Upper lobe of left lung (tissue), 6 donors: ENCODE results near the gene PHF21B. TPM values are rescaled to one million over a fixed set of nuclear protein-coding genes. Genes with fewer than 3 reads are reported as not detected.
"Not testable (repeated sequence)": the region's sequence is repeated elsewhere in the genome, so short reads cannot be mapped to it uniquely, and the experiment has no call there.

Source experiments
- ATAC-seq, 2 donors: fragments of 200-7000 bp; cut with Tn5 transposase; one replicate each; pipeline ENCODE4 v1.9.1; 2022; ENCODE audit warnings: mild to moderate bottlenecking in 2 of 2, moderate library complexity in 2 of 2; ENCODE audit not compliant: low FRiP score in 2 of 2
- DNase-seq, 2 donors: peaks; one replicate each; pipeline ENCODE4 v3.0.0-alpha.2; 2019 to 2020
- H3K27ac ChIP-seq, 4 donors: fragments of 200-600 bp; sonication (generic); one replicate each; pipeline ENCODE4 v1.5.1; 2016 to 2019
- H3K27me3 ChIP-seq, 4 donors: fragments of 200-600 bp; sonication (generic); one replicate each; pipeline ENCODE4 v1.5.1; 2017 to 2019
- H3K36me3 ChIP-seq, 4 donors: fragments of 200-600 bp; sonication (generic); one replicate each; pipeline ENCODE4 v1.5.1; 2016 to 2019
- H3K4me1 ChIP-seq, 4 donors: fragments of 200-600 bp; sonication (generic); one replicate each; pipeline ENCODE4 v1.5.1; 2018 to 2019
- H3K4me3 ChIP-seq, 4 donors: fragments of 200-600 bp; sonication (generic); one replicate each; pipeline ENCODE4 v1.5.1; 2017 to 2019; ENCODE audit warnings: mild to moderate bottlenecking in 2 of 4, moderate library complexity in 1 of 4
- H3K9me3 ChIP-seq, 4 donors: fragments of 200-600 bp; sonication (generic); one replicate each; pipeline ENCODE4 v1.5.1; 2018 to 2019
- CTCF ChIP-seq, 6 experiments: fragments of 450-650 bp in 4 of 6; fragments of 200-600 bp in 2 of 6; sonication (generic) in 2 of 6; IDR thresholded peaks; one replicate each; pipeline ENCODE4 v1.5.1; 2016 to 2019; ENCODE audit warnings: antibody characterized with exemption in 6 of 6
- EP300 ChIP-seq, 4 donors: sonication (generic); formaldehyde crosslinking; IDR thresholded peaks; one replicate each; pipeline ENCODE4 v1.5.1; 2017; ENCODE audit warnings: antibody characterized with exemption in 4 of 4, control low read depth in 2 of 4
- POLR2A ChIP-seq, 4 donors: fragments of 450-650 bp; IDR thresholded peaks; one replicate each; pipeline ENCODE4 v1.5.1; 2016 to 2017; ENCODE audit warnings: antibody characterized with exemption in 4 of 4, mild to moderate bottlenecking in 2 of 4
- POLR2AphosphoS5 ChIP-seq, 2 donors: sonication (generic); formaldehyde crosslinking; IDR thresholded peaks; one replicate each; pipeline ENCODE4 v1.5.1; 2017; ENCODE audit warnings: antibody characterized with exemption in 2 of 2
- WGBS, 2 donors: methylation state at CpG; one replicate each; pipeline ENCODE4 v1.1.5; 2017 to 2018; 5-methylcytosine and 5-hydroxymethylcytosine counted together
- total RNA-seq, 6 donors: library from RNA; depleted of rRNA in 4 of 6; stranded (reverse); fragments of >200 nt in 4 of 6; gene quantifications; one replicate each; pipeline versions ENCODE4 v1.1.0 to v1.2.1, GENCODE V29; 2016 to 2021
- donor health status: DM: no; HTN: no; CAD: no; lungs with moderate emphysema.
- donor health status: DM: no; HTN: yes; CAD: no; lungs with severe emphysema.

The PHF21B gene
- total RNA-seq, 6 donors from 2014 or later = 0.06 to 0.24 TPM; not detected in 4

- Histone ChIP-seq H3K4me3 (no peak overlapping the region), H3K27me3 (no peaks in the 10 kb centered on the region), H3K4me1 (no peaks in the 10 kb centered on the region), H3K27ac (no peak overlapping the region), H3K36me3 (no peaks in the 10 kb centered on the region), H3K9me3 (no peaks in the 10 kb centered on the region)
- TF ChIP-seq POLR2A (IDR thresholded peaks at IDR 0.05) (no peak), CTCF (IDR thresholded peaks at IDR 0.05) (no peak), EP300 (IDR thresholded peaks at IDR 0.05) (no peak), POLR2AphosphoS5 (IDR thresholded peaks at IDR 0.05) (no peak)
- DNase-seq (no peak), ATAC-seq (no peak)
- WGBS, 2 donors = 85 to 91% methylated on average over 12 to 16 of the region's 18 CpGs
These were observed 46.9 kb downstream of the PHF21B start for GRCh38 chr22:44962741-44963454.

- not testable (repeated sequence) for H3K36me3 ChIP-seq, ATAC-seq
- WGBS, 2 donors = 92 to 94% methylated on average over 7 of the region's 7 CpGs
These were observed 48.1 kb downstream of the PHF21B start for GRCh38 chr22:44961682-44962081.

DNA sequence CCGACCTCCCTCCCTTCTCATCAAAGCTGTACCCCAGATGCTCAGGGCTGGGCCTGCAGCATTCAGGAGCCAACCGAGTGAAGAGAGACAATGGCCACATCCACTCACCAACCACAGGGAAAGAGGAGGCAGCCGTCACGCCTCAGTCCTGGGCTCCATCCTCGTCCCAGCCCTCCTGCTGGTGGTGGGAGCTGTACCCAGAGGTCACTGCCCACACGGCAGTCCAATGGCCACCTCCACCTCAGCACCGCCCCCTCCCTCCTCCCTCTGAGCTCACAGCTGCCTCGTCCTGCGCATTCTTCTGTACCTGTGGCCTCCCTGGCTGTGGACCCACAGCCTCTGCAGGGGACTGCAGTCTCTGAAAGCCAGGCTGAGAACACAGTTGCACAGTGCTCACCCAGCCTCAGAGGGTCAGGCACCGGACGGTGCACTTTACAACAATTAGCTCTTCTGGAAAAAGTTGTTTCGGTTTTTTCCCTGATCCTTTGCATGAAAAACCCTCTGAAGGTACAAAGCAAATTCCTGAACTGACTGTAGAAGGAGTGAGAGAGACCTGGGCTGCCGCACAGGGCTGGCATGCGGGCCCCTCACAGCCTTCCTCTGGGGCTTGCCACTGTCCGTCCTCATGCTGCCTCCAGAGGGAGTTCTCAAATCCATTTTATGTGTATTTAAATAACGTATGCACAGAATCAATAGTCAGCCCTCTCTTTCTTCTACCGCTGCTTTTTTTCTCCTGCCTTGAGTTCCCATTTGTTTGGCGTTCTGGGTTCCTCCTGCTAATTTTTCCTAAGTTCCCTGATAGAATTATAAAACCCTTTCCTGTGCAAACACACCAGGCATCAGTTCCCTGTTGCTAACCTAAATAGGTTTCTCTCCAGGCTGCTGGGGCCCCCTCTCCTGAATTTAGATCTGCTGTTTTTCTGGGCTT, 52.7 kb downstream of the PHF21B start:
- 58 to 65% methylated on average over 17 to 18 of the region's 18 CpGs for WGBS, 2 donors
- ATAC-seq = no peak
- H3K27me3 ChIP-seq = no peaks in the 10 kb centered on the region

More at GRCh38 chr22:44961682-44962081, 48.1 kb downstream of the PHF21B start:
- H3K27me3 ChIP-seq, H3K9me3 ChIP-seq, H3K4me1 ChIP-seq, H3K4me3 ChIP-seq, DNase-seq, H3K27ac ChIP-seq: not testable (repeated sequence)

DNA sequence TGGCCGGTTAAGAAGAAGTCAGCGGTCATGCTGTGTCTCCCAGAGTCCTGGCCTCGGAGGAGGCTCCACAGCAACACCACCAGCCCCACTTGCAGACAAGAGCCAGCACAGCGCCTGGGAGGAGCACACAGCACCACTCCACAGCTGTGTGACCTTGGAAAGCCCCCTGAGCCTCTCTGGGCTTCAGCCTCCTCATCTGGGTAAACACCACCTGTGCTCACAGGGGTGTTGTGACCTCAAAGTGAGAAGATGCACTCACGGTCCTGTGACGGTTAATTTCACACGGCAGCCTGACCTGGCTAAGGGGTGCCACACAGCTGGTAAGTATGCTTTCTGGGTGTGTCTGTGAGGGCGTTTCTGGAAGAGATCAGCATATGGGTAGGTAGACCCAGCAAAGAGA, 54.7 kb downstream of the PHF21B start:
- Histone ChIP-seq H3K4me3 (no peak overlapping the region), H3K27me3 (no peaks in the 10 kb centered on the region), H3K4me1 (no peaks in the 10 kb centered on the region), H3K9me3 (peaks cover 0 to 4% (median 0%) of the 10 kb centered on the region in 4 donors), H3K36me3 (no peaks in the 10 kb centered on the region), H3K27ac (no peak overlapping the region)
- TF ChIP-seq POLR2AphosphoS5 (IDR thresholded peaks at IDR 0.05) (no peak), POLR2A (IDR thresholded peaks at IDR 0.05) (no peak), CTCF (IDR thresholded peaks at IDR 0.05) (no peak), EP300 (IDR thresholded peaks at IDR 0.05) (no peak)
- DNase-seq = no peak
- 70 to 79% methylated on average over 2 to 8 of the region's 8 CpGs for WGBS, 2 donors
- no peak for ATAC-seq

More for the DNA sequence above, 52.7 kb downstream of the PHF21B start:
- H3K4me3 ChIP-seq = no peak overlapping the region
- TF ChIP-seq POLR2AphosphoS5 (IDR thresholded peaks at IDR 0.05) (no peak), CTCF (IDR thresholded peaks at IDR 0.05) (no peak), POLR2A (IDR thresholded peaks at IDR 0.05) (no peak), EP300 (IDR thresholded peaks at IDR 0.05) (no peak)
- no peak overlapping the region for H3K27ac ChIP-seq
- no peaks in the 10 kb centered on the region for H3K9me3 ChIP-seq
- no peaks in the 10 kb centered on the region for H3K4me1 ChIP-seq
- DNase-seq = no peak
- H3K36me3 ChIP-seq = no peaks in the 10 kb centered on the region

DNA sequence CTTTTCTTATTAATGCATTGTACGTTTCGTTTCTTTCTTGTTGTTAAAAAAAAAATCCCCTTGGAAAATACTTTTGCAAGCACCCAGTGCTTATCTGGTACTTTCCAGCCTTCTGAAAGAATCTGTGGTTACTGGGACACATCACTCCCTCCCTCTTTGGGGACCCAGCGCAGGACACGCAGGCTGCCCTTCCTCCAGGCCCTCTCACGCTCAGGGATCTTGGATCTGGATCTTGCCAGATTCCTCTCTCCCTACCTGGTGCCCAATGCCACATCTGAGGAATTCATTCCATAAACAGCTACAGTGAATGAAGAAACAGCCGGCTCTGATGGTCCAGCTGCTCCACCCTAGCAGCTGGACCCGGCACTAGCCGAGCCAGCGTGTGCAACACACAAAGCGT, 55.7 kb downstream of the PHF21B start:
- Histone ChIP-seq H3K4me3 (no peak overlapping the region), H3K4me1 (no peaks in the 10 kb centered on the region), H3K9me3 (peaks cover 0 to 4% (median 0%) of the 10 kb centered on the region in 4 donors), H3K27me3 (no peaks in the 10 kb centered on the region), H3K36me3 (no peaks in the 10 kb centered on the region), H3K27ac (no peak overlapping the region)
- TF ChIP-seq EP300 (IDR thresholded peaks at IDR 0.05) (no peak), POLR2A (IDR thresholded peaks at IDR 0.05) (no peak), CTCF (IDR thresholded peaks at IDR 0.05) (no peak), POLR2AphosphoS5 (IDR thresholded peaks at IDR 0.05) (no peak)
- WGBS, 2 donors = 67 to 72% methylated on average over 10 of the region's 10 CpGs
- no peak for DNase-seq
- ATAC-seq = no peak
